ENCODE data around the gene IL1R1. TPM values are rescaled to one million over a fixed set of nuclear protein-coding genes. Genes with fewer than 3 reads are reported as not detected.
"Not testable (repeated sequence)": the region's sequence is repeated elsewhere in the genome, so short reads cannot be mapped to it uniquely, and the experiment has no call there.

Gene IL1R1
- total RNA-seq, 3 donors from 2014 or later, result 19.6 to 33.5 (median 21.3) TPM

DNA sequence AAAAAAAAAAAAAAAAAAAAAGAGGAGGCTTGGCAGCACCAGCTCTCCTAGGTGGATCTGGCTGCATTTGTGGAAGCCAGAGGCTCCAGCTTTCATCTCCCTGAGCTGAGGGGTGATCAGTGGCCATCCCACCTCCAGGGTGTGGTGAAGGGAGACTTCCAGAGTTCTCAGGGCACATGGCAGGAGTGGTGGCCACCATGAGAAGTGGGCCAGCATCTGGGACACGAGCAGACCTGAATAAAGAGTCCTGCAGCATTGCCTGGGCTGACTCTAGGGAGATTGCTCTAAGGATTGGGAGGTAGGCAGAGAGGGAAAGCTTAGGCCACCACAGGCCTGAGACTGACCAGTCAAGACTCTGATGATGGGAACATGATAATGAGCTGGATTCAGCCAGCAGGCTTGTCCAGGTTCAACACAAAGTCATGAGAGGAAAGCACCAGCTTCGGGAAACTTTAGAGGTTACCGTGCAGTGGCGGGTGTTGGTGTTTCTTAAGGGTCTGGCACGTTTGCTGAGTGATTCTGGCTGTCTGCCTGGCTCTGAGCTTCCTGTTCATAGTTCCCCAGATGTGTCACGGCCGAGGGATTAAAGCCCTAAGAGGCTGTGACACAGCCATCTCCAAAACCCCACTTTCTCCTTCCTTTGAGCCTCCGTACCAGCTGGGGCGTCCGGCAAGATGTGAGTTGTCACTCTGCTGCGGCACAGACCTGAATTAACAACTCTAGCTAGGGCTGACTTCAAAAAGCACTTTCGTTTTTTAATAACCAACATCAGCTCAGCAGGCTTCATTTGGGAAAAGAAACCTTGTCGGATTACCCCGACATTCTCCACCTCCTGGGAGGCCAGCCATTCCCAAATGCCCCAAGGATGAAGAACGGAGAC, 38.3 kb upstream of the IL1R1 start:
- H3K27me3 Mint-ChIP-seq (ENCODE audit: low read depth), result peaks cover 3% of the 10 kb centered on the region
- H3K36me3 Mint-ChIP-seq (ENCODE audit: insufficient read depth), result peaks cover 2% of the 10 kb centered on the region
- H3K4me3 Mint-ChIP-seq, result peak overlapping the region; percentile 83
- peak; percentile 83 to 85 for ATAC-seq
- peaks cover 27% of the 10 kb centered on the region for H3K4me1 Mint-ChIP-seq (ENCODE audit: low read depth)
- peak; percentile 46 for DNase-seq
- peaks cover 3% of the 10 kb centered on the region for H3K9me3 Mint-ChIP-seq

DNA sequence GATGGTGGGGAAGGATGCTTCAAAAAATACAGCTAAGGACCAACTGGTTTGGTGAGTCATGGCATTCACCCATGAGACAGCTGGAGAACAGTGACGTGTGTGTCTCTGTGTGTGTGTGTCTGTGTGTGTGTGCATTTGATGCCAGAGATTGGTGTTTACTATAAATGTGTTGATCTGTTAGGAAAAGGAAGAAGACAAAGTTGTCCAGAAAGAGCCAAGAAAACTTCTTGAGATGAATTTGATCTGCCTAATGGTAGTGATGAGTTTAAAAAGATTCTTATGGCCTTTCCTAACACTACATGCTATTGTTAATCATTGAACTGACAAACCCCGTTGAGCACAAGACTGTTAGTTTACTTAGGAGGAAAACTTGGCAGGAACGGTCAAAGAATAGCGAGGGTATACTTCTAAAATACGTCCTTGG, 36.4 kb upstream of the IL1R1 start:
- DNase-seq, result no peak
- Mint-ChIP-seq H3K4me1 (ENCODE audit: low read depth) (peaks cover 26% of the 10 kb centered on the region), H3K36me3 (ENCODE audit: insufficient read depth) (peaks cover 7% of the 10 kb centered on the region), H3K4me3 (peak overlapping the region; percentile 83), H3K27me3 (ENCODE audit: low read depth) (peaks cover 3% of the 10 kb centered on the region), H3K9me3 (peaks cover 3% of the 10 kb centered on the region)
- no peak for ATAC-seq

DNA sequence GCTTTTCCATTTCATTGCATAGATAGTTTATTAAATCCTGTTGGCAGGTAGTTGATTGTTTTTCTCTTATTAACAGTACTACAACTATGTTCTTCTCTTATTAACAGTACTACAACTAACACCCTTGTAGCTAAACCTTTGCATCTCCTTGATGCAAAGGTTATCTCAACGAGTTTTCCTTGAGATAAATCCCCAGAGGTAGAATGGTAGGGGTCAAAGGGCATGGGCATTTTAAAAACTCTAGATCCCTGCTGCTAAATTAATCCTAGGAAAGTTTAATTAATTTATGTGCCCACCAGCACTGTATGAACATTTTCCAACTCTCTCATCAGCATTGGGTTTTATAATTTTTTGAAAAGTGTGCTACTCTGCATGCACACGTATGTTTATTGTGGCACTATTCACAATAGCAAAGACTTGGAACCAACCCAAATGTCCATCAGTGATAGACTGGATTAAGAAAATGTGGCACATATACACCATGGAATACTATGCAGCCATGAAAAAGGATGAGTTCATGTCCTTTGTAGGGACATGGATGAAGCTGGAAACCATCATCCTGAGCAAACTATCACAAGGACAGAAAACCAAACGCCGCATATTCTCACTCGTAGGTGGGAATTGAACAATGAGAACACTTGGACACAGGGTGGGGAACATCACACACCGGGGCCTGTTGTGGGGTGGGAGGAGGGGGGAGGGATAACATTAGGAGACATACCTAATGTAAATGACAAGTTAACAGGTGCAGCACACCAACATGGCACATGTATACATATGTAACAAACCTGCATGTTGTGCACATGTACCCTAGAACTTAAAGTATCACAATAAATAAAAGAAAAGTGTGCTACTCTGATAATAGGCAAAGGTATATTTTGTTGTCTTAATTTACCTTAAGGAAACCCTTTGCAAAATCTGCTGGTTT, 35.5 kb upstream of the IL1R1 start:
- peaks cover 33% of the 10 kb centered on the region for H3K4me1 Mint-ChIP-seq (ENCODE audit: low read depth)
- H3K9me3 Mint-ChIP-seq; H3K4me3 Mint-ChIP-seq; DNase-seq; ATAC-seq; H3K27me3 Mint-ChIP-seq (ENCODE audit: low read depth); H3K36me3 Mint-ChIP-seq (ENCODE audit: insufficient read depth): not testable (repeated sequence)

DNA sequence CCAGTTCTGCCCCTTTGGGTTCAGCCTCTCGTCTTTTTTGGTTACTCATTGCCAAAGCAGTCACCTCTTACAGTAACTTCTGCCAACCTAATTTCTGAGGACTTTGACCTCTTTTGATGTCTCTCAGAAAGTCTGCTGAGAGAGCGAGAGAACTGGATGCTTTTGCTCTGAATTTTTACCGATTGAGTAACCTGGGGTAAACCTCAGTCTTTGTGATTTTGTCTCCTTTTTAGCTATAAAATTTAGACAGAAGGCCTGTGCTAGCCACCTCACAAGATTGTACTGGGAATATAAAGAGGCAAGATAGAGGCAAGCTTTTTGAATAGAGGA, 34.8 kb upstream of the IL1R1 start:
- ATAC-seq (no peak), DNase-seq (no peak)
- Mint-ChIP-seq H3K4me3 (peak overlapping the region; percentile 19), H3K9me3 (peaks cover 1% of the 10 kb centered on the region), H3K27me3 (ENCODE audit: low read depth) (peaks cover 3% of the 10 kb centered on the region), H3K4me1 (ENCODE audit: low read depth) (peaks cover 36% of the 10 kb centered on the region), H3K36me3 (ENCODE audit: insufficient read depth) (peaks cover 7% of the 10 kb centered on the region)

DNA sequence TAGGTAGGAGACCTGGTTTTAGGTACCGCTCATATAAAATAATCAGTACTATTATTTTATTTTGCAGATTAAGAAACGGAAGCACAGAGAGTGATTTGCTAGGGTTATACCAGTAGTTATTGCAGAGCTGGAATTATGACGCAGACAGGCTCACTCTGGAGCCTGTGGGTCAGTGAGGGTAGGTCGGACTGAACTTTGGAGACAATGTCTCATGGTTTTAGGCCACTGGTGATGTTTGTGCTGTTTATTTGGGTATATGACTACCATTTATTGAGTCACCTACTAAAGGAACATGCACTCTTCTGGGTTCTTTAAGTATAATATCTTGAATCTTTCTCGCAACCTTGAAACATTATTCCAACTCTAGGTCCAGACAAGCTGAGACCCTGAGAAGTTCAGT, 33.5 kb upstream of the IL1R1 start:
- no peak for ATAC-seq
- Mint-ChIP-seq H3K4me1 (ENCODE audit: low read depth) (peaks cover 36% of the 10 kb centered on the region), H3K9me3 (peaks cover 4% of the 10 kb centered on the region), H3K27me3 (ENCODE audit: low read depth) (no peaks in the 10 kb centered on the region), H3K4me3 (no peak overlapping the region), H3K36me3 (ENCODE audit: insufficient read depth) (peaks cover 7% of the 10 kb centered on the region)
- no peak for DNase-seq

DNA sequence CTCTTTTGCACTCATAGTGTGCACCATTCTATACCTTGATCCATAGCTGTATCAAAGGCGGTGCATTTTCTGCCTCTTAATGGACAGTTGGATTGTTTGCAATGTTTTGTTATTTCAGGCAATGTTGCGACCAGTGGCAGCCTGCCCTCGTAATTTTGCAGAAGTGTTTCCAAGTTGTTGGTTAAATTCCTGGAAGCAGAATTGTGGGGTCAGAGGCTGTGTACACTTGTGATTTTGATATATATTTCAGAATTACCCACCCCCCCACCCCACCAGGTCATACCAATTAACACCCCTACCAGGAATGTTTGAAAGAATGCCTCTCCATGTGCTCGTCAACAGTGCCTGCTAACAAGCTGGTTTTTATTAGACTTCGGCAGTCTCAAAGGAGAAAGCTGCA, 32.4 kb upstream of the IL1R1 start:
- Mint-ChIP-seq H3K36me3 (ENCODE audit: insufficient read depth) (peaks cover 7% of the 10 kb centered on the region), H3K4me1 (ENCODE audit: low read depth) (peaks cover 37% of the 10 kb centered on the region), H3K4me3 (no peak overlapping the region), H3K9me3 (peaks cover 4% of the 10 kb centered on the region), H3K27me3 (ENCODE audit: low read depth) (no peaks in the 10 kb centered on the region)
- DNase-seq (no peak), ATAC-seq (no peak)

DNA sequence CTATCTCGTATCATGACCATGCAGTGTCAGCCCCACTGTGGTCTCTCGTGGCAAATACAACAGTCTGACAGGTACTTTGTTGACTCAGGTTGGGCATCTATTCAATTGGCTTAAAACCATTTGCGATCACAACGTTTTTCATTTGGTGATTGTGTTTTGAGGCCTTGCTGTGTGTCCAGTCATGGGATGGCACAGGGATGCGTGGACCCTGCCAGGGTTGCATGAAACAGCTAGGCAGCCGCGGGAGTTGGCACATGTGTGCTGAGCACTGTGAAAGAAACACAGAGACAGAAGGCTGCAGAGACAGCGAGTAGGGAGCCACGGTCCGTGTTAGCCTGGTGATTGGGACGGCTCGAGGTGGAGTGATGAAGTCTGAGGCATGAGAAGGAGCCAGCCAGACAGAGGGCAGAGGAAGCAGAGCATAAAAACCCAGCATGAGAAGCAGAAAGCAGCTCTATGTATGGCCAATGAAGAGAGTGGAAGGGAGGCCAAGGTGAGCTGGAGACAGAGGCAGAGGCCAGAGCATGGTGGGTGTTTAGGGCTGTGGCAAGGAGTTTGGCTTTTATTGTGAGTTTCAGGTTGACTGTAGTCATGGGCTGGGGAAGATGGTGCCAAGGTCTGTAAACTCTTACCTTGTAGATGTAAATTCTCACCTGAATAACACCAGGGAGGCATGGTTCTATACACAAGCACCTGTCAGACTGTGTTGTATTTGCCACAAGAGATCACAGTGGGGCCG, 31.8 kb upstream of the IL1R1 start:
- Mint-ChIP-seq H3K9me3 (peaks cover 7% of the 10 kb centered on the region), H3K36me3 (ENCODE audit: insufficient read depth) (peaks cover 10% of the 10 kb centered on the region), H3K27me3 (ENCODE audit: low read depth) (no peaks in the 10 kb centered on the region), H3K4me1 (ENCODE audit: low read depth) (peaks cover 41% of the 10 kb centered on the region), H3K4me3 (peak overlapping the region; percentile 17)
- ATAC-seq, result peak in 1 of 2 donors; percentile 15
- no peak for DNase-seq

DNA sequence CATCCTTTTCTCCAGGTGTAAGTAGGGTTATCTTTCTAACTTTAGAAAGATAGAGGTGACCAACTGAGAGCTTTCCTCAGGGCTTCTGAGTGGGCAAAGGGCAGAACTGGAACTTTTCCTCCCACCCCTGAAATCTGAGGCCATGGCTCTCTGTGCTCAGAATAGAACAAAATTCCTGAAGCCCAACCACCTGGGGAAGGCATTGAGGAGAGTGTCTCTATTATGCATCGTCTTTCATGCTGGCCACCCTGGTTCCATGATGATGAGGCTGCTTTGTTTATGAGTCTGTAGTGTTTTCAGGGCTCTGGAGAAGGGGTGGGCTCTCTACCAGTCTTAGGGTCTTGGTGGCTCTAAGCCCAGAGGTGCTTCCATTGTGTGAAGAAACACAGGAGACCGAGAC, 30.7 kb upstream of the IL1R1 start:
- Mint-ChIP-seq H3K4me1 (ENCODE audit: low read depth) (peaks cover 50% of the 10 kb centered on the region), H3K27me3 (ENCODE audit: low read depth) (no peaks in the 10 kb centered on the region), H3K9me3 (peaks cover 13% of the 10 kb centered on the region), H3K36me3 (ENCODE audit: insufficient read depth) (peaks cover 10% of the 10 kb centered on the region), H3K4me3 (no peak overlapping the region)
- ATAC-seq, result no peak
- DNase-seq, result no peak

DNA sequence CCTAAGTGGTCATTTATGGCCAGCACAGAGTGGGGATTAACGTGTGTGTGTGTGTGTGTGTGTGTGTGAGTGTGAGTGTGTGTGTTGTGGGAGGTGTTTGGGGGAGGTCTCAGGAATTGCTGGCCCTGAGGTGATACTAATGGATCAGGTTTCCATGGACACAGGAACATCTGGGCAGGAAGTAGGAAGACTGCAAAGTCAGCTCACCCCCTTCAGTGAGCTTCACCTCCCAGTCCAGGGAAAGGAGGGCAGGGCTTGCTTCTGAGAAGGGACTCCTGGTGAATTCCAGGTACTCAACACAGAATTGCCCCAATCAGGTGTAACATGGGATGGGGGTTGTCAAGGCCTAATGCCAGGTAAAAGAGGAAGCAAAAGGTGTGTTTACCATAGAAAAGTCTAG, 30.3 kb upstream of the IL1R1 start:
- H3K4me1 Mint-ChIP-seq (ENCODE audit: low read depth), result peaks cover 52% of the 10 kb centered on the region

DNA sequence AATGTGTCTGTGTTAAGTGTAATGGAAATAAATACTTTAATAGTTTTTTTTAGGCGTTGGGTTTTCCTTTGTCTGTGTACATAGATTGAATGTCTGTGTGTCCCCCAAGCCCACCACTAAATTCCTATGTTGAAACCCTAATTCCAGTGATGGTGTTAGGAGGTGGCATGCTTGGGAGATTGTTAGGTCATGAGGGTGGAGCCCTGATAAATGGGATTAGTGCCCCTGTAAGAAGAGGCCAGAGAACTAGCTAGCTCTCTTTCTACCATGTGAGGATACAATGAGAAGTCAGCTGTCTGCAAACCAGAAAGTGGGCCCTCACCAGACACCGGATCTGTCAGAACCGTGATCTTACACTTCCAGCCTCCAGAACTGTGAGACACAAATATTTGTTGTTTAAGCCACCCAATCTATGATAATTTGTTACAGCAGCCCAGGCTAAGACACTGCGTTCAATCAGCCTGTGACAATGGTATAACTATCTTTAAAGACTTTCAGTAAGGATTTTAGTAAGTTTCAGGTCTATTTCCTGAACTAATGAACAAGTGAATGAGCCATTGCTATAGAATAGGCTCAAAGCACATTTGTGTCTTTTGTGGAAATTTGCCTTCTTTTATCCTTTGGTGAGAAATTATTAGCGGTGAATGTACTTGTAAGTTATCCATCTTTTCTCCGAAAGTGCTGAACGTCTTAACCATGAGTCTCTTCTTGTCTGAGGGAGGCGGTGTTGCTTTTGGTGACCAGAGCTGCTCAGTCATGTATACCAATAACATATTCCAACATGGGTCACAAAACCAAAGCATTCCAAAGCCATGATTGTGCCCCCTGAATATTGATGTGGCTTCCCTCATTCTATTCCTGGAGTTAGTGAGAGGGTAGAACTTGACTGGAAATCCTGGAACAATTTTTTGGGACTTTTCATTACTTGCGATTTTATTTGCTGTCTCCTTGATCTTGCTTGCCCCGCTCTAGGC, 29.6 kb upstream of the IL1R1 start:
- no peak for DNase-seq
- Mint-ChIP-seq H3K36me3 (ENCODE audit: insufficient read depth) (peaks cover 10% of the 10 kb centered on the region), H3K9me3 (peaks cover 13% of the 10 kb centered on the region), H3K27me3 (ENCODE audit: low read depth) (peaks cover 2% of the 10 kb centered on the region), H3K4me1 (ENCODE audit: low read depth) (peaks cover 53% of the 10 kb centered on the region), H3K4me3 (no peak overlapping the region)
- no peak for ATAC-seq

More for the DNA sequence above, 30.3 kb upstream of the IL1R1 start:
- Mint-ChIP-seq H3K4me3 (no peak overlapping the region), H3K36me3 (ENCODE audit: insufficient read depth) (peaks cover 10% of the 10 kb centered on the region), H3K27me3 (ENCODE audit: low read depth) (no peaks in the 10 kb centered on the region), H3K9me3 (peaks cover 13% of the 10 kb centered on the region)
- DNase-seq, result no peak
- ATAC-seq, result no peak

DNA sequence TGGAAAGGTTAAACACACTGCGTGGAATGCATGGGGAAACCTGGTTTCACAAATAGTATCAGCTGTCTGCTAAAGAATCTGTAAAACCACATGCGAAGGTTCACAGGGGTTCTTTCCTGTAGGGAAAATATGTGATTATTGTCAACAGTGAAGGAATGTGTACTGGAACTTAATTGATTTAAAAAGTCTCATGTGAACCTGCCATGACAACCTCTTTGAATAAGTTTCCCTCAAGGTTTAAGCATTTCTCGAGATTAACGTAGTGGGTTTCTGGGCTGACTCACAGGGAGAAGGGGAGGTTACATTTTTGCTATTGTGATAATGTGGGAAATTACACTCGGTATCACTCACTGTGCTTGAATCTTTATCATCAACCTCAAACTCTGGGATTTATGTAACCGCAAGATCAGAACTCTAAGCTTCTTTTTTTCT, 28.2 kb upstream of the IL1R1 start:
- no peak for DNase-seq
- peaks cover 13% of the 10 kb centered on the region for H3K9me3 Mint-ChIP-seq
- H3K4me1 Mint-ChIP-seq (ENCODE audit: low read depth), result peaks cover 53% of the 10 kb centered on the region
- peaks cover 11% of the 10 kb centered on the region for H3K36me3 Mint-ChIP-seq (ENCODE audit: insufficient read depth)
- peak overlapping the region; percentile 1 for H3K4me3 Mint-ChIP-seq
- peak; percentile 86 to 89 for ATAC-seq
- peaks cover 2% of the 10 kb centered on the region for H3K27me3 Mint-ChIP-seq (ENCODE audit: low read depth)

DNA sequence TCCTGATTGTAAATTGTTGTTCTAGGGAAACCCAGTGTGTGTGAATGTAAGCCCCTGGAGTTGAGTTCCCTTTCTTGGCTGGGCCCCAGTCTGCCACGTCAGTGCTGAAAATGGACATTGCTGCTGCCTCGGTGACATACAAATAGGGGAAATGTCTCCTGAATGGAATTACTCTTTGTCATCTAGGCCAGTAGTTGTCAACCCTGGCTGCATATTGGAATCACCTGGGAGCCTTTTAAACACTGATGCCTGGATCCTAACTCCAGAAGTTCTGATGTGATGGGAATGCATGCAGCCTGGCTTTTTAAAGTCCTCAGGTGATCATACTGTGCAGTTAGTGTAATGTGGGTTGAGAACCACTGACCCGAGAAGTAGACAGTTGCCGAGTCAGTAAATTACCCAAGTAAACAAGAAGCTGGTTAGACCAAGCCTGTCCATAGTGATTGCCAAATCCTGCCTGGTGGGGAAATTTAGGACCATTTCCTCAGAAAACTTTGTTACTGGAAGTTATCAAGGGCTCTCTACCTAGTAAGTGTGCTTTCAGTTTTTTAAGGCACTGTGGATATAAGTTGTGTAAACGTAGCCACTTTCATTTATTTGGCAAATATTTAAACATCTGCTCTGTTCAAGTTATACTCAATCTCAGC, 27.6 kb upstream of the IL1R1 start:
- peak in 1 of 2 donors; percentile 25 for ATAC-seq
- H3K4me1 Mint-ChIP-seq (ENCODE audit: low read depth), result peaks cover 56% of the 10 kb centered on the region

More for the DNA sequence above, 27.6 kb upstream of the IL1R1 start:
- Mint-ChIP-seq H3K36me3 (ENCODE audit: insufficient read depth) (peaks cover 11% of the 10 kb centered on the region), H3K9me3 (peaks cover 13% of the 10 kb centered on the region), H3K27me3 (ENCODE audit: low read depth) (peaks cover 3% of the 10 kb centered on the region), H3K4me3 (no peak overlapping the region)
- no peak for DNase-seq

Data from activated T-cell treated with anti-CD3 and anti-CD28 coated beads, Interleukin-2, amount 50 U/mL, for 4 hours (primary cell).